ENCODE results near the gene SLC2A11. TPM values are rescaled to one million over a fixed set of nuclear protein-coding genes. Genes with fewer than 3 reads are reported as not detected.
A peak's percentile ranks its signal among the peaks of the same experiment; 100 is the strongest.
"Not testable (repeated sequence)": the region's sequence is repeated elsewhere in the genome, so short reads cannot be mapped to it uniquely, and the experiment has no call there.

The SLC2A11 gene
- total RNA-seq, 1 donor from 2014 or later = 9.2 TPM

- H3K27ac Mint-ChIP-seq (ENCODE audit: unreplicated experiment) = no peak overlapping the region
- H3K4me1 Mint-ChIP-seq (ENCODE audit: unreplicated experiment) = peaks cover 11% of the 10 kb centered on the region
- TF ChIP-seq CTCF (IDR thresholded peaks at IDR 0.05; ENCODE audit: unreplicated experiment) = no peak
- H3K4me3 Mint-ChIP-seq (ENCODE audit: unreplicated experiment) = peak overlapping the region; percentile 13
- no peak for DNase-seq (ENCODE audit: low spot score)
- no peaks in the 10 kb centered on the region for H3K9me3 Mint-ChIP-seq (ENCODE audit: unreplicated experiment)
- peaks cover 9% of the 10 kb centered on the region for H3K27me3 Mint-ChIP-seq (ENCODE audit: unreplicated experiment)
- H3K36me3 Mint-ChIP-seq (ENCODE audit: low read depth, unreplicated experiment) = peaks cover 3% of the 10 kb centered on the region
These were observed 54.7 kb downstream of the SLC2A11 start for GRCh38 chr22:23912293-23912903.

- no peak for TF ChIP-seq CTCF (IDR thresholded peaks at IDR 0.05; ENCODE audit: unreplicated experiment)
- DNase-seq (ENCODE audit: low spot score) = no peak
- Mint-ChIP-seq H3K27ac (ENCODE audit: unreplicated experiment) (peak overlapping the region; percentile 96), H3K9me3 (ENCODE audit: unreplicated experiment) (no peaks in the 10 kb centered on the region), H3K4me3 (ENCODE audit: unreplicated experiment) (peak overlapping the region; percentile 93), H3K4me1 (ENCODE audit: unreplicated experiment) (peaks cover 11% of the 10 kb centered on the region), H3K36me3 (ENCODE audit: low read depth, unreplicated experiment) (peaks cover 3% of the 10 kb centered on the region), H3K27me3 (ENCODE audit: unreplicated experiment) (peaks cover 9% of the 10 kb centered on the region)
These were observed 55.6 kb downstream of the SLC2A11 start for GRCh38 chr22:23913306-23913660.

- DNase-seq (ENCODE audit: low spot score) = peak; percentile 98
- Mint-ChIP-seq H3K27ac (ENCODE audit: unreplicated experiment) (peak overlapping the region; percentile 96), H3K9me3 (ENCODE audit: unreplicated experiment) (no peaks in the 10 kb centered on the region), H3K4me3 (ENCODE audit: unreplicated experiment) (peak overlapping the region; percentile 93), H3K4me1 (ENCODE audit: unreplicated experiment) (peaks cover 11% of the 10 kb centered on the region), H3K36me3 (ENCODE audit: low read depth, unreplicated experiment) (no peaks in the 10 kb centered on the region), H3K27me3 (ENCODE audit: unreplicated experiment) (peaks cover 5% of the 10 kb centered on the region)
- TF ChIP-seq CTCF (IDR thresholded peaks at IDR 0.05; ENCODE audit: unreplicated experiment) = no peak
These were observed 56.1 kb downstream of the SLC2A11 start for GRCh38 chr22:23913661-23914353.

GRCh38 chr22:23915290-23915689 lies 57.6 kb downstream of the SLC2A11 start:
- Mint-ChIP-seq H3K4me3 (ENCODE audit: unreplicated experiment) (no peak overlapping the region), H3K27ac (ENCODE audit: unreplicated experiment) (no peak overlapping the region), H3K9me3 (ENCODE audit: unreplicated experiment) (no peaks in the 10 kb centered on the region), H3K36me3 (ENCODE audit: low read depth, unreplicated experiment) (no peaks in the 10 kb centered on the region), H3K4me1 (ENCODE audit: unreplicated experiment) (peaks cover 11% of the 10 kb centered on the region), H3K27me3 (ENCODE audit: unreplicated experiment) (peaks cover 3% of the 10 kb centered on the region)
- TF ChIP-seq CTCF (IDR thresholded peaks at IDR 0.05; ENCODE audit: unreplicated experiment) = no peak
- DNase-seq (ENCODE audit: low spot score) = no peak

- H3K27me3 Mint-ChIP-seq (ENCODE audit: unreplicated experiment); H3K4me1 Mint-ChIP-seq (ENCODE audit: unreplicated experiment); H3K9me3 Mint-ChIP-seq (ENCODE audit: unreplicated experiment); H3K4me3 Mint-ChIP-seq (ENCODE audit: unreplicated experiment); H3K27ac Mint-ChIP-seq (ENCODE audit: unreplicated experiment); DNase-seq (ENCODE audit: low spot score): not testable (repeated sequence)
- peaks cover 13% of the 10 kb centered on the region for H3K36me3 Mint-ChIP-seq (ENCODE audit: low read depth, unreplicated experiment)
These were observed 62.6 kb downstream of the SLC2A11 start for GRCh38 chr22:23920267-23920611.

- not testable (repeated sequence) for H3K27ac Mint-ChIP-seq (ENCODE audit: unreplicated experiment); H3K9me3 Mint-ChIP-seq (ENCODE audit: unreplicated experiment); H3K27me3 Mint-ChIP-seq (ENCODE audit: unreplicated experiment); H3K4me1 Mint-ChIP-seq (ENCODE audit: unreplicated experiment); H3K4me3 Mint-ChIP-seq (ENCODE audit: unreplicated experiment); DNase-seq (ENCODE audit: low spot score)
- peaks cover 21% of the 10 kb centered on the region for H3K36me3 Mint-ChIP-seq (ENCODE audit: low read depth, unreplicated experiment)
These were observed 64.0 kb downstream of the SLC2A11 start for GRCh38 chr22:23921586-23922201.
